OCI-LY3 (cell line): ENCODE data around the gene ADORA2A.

ENCODE experiments used
- CTCF ChIP-seq: fragments of 200-600, 300-600 bp; sonication (generic); IDR thresholded peaks from 2 replicates; pipeline ENCODE4 v1.5.1; 2014; ENCODE audit warnings: antibody characterized with exemption, low read length, low read depth
- EZH2phosphoT487 ChIP-seq: fragments of 200-600 bp; shearing (Covaris generic); IDR thresholded peaks from 2 replicates; pipeline ENCODE4 v1.6.1; 2018; ENCODE audit warnings: antibody characterized with exemption, mixed run types, low read depth

GRCh38 chr22:24384131-24384530 is 43.3 kb upstream of the ADORA2A start:
- TF ChIP-seq EZH2phosphoT487 (no peak), CTCF (no peak)
